MM.1S (cell line): ENCODE data around the gene SCRT2.

Source experiments
- CTCF ChIP-seq: fragments of 300-600 bp; sonication (generic); IDR thresholded peaks from 2 replicates; pipeline ENCODE4 v1.5.1; 2016; ENCODE audit warnings: antibody characterized with exemption, low read length, mixed read lengths
- EZH2 ChIP-seq: fragments of 300-600 bp; sonication (generic); optimal IDR thresholded peaks from 2 replicates; pipeline ENCODE3; 2017; ENCODE audit warnings: low read depth, mild to moderate bottlenecking, antibody characterized with exemption, low read length, mixed read lengths

- TF ChIP-seq CTCF (no peak), EZH2 (no peak)
Observed at GRCh38 chr20:669573-669972, 6.0 kb downstream of the SCRT2 start.
